GM18511 (cell line): ENCODE measurements around the gene IGFBPL1.
"Not testable (repeated sequence)": the region's sequence is repeated elsewhere in the genome, so short reads cannot be mapped to it uniquely, and the experiment has no call there.

ENCODE experiments used
- ATAC-seq: cut with Tn5 transposase; IDR thresholded peaks from one replicate; pipeline ENCODE4 v1.9.1; 2021; ENCODE audit warnings: mild to moderate bottlenecking, moderate library complexity; ENCODE audit not compliant: unreplicated experiment

The IGFBPL1 gene

DNA sequence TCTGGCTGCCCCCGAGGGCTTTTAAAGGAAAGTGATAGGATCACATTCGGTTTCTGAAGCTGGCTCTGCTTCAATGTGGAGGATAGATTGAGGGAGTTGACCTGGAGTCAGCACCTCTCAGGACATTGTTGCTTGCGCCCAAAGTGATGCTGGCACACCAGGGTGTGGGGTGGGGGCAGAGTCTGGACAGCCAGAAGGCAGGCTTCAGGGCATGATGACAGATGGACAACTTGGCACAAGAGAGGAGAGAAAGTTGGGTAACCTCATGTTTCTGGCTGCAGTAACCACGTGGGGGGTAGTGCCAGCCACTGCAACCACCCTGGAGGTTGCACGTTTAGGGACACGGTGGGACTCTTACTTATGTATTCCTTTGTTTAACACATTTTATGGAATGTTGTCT lies 22.3 kb downstream of the IGFBPL1 start:
- ATAC-seq, result no peak

DNA sequence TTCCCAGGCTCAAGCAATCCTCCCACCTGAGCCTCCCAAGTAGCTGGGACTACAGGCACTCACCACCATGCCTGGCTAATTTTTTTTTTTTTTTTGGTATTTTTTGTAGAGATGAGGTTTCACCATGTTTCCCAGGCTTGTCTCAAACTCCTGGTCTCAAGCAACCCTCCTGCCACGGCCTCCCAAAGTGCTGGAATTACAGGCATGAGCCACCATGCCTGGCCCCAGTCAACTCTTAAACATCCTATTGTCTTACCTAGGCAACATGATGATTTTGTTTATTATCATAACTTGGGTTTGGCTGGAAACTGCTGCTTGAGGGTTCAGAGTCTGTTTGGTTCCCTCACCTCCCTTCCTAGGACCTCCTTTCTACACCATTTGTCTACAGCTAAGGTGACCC lies 25.1 kb downstream of the IGFBPL1 start:
- not testable (repeated sequence) for ATAC-seq

DNA sequence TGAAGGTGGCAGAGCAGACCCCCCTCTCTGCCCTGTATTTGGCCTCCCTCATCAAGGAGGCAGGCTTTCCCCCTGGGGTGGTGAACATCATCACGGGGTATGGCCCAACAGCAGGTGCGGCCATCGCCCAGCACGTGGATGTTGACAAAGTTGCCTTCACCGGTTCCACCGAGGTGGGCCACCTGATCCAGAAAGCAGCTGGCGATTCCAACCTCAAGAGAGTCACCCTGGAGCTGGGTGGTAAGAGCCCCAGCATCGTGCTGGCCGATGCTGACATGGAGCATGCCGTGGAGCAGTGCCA lies 27.9 kb downstream of the IGFBPL1 start:
- ATAC-seq, result no peak

DNA sequence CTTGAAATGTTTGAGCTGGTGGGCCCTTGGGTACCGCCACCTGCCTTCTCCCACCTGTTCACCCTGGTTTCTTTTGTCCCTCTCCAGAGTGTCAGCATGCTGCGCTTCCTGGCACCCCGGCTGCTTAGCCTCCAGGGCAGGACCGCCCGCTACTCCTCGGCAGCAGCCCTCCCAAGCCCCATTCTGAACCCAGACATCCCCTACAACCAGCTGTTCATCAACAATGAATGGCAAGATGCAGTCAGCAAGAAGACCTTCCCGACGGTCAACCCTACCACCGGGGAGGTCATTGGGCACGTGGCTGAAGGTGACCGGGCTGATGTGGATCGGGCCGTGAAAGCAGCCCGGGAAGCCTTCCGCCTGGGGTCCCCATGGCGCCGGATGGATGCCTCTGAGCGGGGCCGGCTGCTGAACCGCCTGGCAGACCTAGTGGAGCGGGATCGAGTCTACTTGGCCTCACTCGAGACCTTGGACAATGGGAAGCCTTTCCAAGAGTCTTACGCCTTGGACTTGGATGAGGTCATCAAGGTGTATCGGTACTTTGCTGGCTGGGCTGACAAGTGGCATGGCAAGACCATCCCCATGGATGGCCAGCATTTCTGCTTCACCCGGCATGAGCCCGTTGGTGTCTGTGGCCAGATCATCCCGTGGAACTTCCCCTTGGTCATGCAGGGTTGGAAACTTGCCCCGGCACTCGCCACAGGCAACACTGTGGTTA lies 28.4 kb downstream of the IGFBPL1 start:
- ATAC-seq, result no peak

DNA sequence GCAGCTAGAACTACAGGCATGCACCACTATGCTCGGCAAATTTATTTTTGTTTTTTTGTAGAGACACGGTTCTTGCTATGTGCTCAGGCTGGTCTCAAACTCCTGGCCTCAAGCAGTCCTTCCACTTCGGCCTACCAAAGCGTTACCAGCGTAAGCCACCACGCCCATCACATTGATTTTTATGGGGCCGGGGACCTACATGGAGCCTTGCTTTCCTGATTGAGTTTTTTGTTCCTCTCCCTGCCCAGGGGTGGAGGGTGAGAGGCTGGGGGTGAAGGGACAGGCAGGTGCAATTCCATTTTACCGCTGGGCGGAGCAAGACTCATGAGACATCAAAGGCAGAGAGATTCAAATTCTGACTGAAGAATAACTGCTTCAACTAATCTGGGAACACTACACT lies 29.8 kb downstream of the IGFBPL1 start:
- ATAC-seq, result no peak

DNA sequence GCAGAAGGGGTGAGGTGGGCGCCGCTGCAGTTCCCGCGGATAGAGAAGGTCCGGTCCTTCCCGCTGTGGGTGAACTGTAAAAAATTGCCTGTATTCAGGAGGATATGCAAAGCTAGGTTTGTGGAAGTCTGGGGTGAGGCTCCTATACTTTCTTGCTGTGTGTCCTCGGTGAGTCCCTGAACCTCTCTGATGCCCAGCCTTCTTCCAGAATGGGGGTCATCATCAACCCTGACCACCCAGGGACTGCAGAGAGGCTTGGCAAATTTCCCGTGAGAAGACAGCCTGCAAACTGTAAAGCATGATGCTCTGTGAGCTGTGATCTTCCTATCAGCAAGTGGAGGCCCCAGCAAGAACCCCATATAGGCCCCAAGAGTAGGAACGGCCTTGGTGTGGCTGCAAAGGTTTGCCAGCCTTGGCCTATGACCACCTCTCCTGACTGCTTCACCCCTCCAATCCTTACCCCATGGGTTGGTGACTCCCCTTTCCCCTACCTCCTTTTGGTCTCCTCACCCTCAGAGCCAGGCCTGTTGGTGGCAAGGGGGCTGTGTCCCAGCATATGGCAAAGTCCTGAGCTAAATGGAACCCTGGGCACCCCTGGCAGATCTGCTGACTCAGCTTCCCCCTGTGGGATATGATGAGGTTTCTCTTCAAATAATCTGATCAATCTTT lies 31.0 kb downstream of the IGFBPL1 start:
- peak; percentile 13 for ATAC-seq

DNA sequence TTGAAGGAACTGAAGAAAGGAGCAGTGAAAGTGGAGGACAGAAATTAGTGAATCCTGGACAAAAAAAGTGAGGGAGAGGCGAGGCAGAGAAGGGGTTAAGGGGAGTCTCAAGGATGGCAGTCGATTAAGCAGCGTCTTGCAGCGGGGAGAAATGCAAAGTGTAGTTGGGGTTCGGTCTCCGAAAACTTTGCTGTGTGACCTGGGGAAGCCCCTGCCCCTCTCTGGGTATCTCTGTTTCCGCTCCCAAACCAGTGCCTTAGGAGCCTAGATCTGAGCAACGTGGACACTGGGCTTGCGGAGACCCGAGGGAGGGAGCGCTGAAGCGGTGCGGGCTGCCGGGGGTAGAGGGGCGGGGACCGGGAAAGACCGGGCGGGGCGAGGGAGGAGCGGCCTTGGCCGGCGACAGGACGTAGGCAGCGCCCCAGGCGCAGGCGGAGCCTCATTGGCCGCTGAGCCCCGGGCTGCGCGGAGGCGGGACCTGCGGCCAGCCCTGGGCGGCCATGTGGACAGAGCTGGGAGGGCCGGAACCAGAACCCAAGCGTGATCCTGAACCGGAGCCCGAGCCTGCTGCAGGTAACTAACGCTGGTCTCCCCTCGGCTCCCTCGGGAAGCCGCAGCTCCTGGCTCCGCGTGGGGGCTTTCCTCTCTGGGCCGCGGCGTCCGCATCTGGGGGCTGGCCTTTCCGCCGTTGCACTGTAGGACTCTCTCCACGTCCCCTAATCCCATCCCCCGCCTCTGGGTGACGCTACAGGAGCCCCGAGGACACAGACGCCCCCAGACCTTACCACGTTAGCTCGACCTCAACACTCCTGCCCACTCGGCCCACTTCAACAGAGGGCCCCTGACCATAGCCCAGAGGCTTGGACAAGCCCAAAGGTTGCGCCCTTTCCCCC lies 31.8 kb downstream of the IGFBPL1 start, which contains the start of gene ALDH1B1:
Gene ALDH1B1, plus strand, starts transcription at position 468 of the 893 bp plus-strand sequence. CDS start 3,047 bp downstream, outside the sequence.
- ATAC-seq, result peak; percentile 99

DNA sequence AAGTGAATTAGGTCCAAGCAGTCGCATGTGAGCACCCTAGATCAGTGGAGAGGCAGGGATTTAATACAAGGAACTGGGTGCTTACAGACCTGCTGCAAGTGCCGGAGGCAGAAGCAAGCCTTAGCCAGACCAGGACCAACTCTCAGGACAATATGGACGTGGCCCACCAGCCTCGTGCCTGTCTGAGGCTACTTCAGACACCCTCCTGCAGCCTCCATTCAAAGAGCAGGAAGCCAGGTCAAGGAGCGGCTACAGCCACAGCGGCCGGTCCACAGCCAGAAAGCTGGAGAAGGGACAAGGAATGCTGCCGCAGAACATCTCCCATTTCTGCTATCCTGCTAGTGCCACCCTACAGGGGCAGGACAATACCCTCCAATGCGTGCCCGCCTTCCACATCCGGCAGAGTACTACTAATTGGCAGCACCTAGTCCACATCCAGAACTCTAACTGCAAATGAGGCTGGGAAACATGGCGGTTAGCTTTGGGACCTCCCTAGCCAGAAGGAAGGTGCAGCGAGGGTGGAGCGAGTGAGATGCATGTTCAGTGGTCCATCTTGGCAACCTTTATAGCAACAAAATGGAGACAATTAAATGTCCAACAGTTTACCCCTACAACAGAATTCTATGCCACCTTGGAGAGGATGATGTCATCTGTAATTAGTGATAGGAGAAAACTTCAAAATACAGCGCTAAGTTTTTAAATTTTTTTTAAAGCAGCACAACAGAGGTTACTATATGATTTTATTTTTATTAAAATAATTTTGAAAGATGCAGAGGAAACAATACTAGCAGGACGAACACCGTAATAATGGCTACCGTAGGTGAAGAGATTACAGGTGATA lies 32.8 kb downstream of the IGFBPL1 start:
- ATAC-seq, result no peak

DNA sequence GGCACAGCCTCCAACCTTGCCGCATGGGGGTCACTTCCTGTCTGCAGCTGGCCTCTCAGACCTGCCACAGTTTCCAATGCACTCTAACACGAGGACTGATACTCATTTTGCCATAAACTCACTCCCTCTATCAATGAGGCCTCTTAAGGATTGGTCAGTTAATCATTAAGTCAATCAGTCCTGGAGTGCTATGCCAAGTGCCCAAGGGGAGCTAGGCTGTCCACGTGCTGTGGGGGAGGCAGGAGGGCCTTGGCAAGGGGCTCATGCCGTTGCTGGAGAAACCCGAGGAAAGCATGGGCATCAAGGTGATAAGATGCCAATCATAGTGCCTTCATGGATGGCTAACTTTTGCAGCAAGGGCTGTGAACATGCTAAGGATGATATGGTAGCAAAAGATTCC lies 33.4 kb downstream of the IGFBPL1 start:
- no peak for ATAC-seq

DNA sequence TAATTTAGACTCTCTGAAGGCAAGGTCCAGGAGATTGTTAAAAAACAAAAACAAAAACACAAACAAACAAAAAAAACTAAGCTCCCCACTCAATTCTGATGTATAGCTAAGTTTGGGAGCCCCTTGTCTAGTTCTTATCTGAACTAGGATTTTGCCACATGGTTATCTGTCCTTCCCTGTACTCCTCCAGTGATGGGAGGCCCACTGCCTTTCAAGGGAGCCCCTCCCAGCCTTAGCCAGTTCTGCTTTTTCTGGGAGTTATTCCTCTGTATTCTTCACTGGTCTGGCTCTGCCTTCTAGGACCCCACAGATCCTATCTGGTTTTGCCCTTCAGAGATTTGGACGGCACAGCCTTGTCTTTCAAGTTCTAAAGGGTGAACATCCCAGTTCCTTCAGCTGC lies 33.8 kb downstream of the IGFBPL1 start:
- ATAC-seq, result no peak

DNA sequence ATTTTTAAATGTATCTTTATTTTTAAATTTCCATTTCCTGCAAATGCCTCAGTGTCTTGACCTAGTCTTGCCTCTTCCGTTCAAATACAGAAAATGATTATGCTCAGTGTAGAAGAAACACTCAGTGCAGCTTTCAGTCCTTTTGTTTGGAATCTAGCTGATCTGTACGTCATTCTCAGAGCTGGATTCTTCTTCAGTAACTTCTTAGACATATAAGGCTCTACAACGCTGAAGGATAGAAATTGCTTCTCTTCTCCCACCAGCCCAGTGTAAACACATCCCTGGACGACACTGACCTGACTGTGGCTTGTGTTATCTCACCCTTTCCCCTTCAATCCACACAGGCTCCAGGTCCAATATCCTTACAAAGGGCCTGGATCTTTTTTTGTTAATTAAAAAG lies 34.9 kb downstream of the IGFBPL1 start:
- ATAC-seq, result no peak

DNA sequence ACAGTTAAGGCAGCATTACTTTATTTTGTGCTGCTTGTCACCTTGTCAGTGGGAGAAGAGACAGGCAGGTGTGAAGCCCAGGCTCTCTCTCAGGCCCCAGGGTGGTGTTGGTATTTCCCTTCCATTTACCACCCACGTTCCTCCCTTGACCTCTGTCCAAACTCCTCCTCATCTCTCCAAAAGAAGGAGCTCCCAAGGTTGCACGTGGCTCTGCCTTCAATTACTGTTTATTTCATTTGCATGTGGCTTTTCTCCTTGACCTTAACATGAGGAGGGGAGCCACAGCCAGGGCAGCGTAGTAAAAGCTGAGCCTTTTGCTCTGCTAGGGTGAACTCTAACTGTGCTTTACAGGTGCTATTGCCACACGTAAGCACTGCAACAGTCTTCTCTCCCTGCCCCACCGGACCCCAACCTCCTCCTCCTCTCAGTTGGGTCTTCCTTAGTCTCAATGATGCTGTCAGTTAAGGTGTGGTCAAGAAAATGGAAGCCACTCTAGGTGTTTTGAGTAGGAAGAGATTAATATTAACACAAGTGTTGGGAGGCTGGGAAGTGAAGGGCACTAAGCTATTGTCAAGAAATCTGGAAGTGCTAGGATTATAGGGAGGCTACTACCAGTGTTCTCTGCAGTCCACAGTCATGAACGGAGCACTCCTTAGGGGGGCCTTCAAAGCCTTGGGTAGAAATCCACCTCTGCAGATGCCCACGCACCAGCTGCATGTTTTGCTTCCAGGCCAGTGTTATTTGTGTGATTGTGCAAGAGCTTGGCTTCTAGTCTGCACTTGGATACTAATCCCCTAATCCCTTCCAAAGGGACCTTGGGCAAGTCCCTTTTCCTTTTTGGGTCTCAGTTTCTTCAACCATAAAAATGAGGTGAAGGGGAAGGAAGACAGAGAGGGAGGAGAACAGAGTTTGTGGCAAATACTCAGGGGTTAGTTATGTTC lies 35.7 kb downstream of the IGFBPL1 start:
- no peak for ATAC-seq

DNA sequence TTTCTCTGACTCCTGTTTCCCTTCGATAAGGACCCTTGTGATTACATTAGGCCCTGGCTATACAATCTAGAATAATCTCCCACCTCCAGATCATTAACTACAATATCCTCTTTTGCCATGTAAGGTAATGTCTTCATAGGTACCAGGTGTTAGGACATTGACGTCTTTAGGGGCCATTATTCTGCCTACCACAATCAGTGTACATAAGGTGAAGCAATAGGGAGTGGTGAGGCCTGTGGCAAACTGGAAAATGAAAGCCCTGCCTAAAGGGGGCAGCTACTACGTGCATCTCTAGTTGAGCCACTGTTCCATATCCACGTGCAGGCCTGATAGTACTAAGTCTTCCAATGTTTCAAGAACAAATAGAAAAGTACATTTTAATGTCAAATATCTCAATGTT lies 36.5 kb downstream of the IGFBPL1 start:
- ATAC-seq, result no peak

DNA sequence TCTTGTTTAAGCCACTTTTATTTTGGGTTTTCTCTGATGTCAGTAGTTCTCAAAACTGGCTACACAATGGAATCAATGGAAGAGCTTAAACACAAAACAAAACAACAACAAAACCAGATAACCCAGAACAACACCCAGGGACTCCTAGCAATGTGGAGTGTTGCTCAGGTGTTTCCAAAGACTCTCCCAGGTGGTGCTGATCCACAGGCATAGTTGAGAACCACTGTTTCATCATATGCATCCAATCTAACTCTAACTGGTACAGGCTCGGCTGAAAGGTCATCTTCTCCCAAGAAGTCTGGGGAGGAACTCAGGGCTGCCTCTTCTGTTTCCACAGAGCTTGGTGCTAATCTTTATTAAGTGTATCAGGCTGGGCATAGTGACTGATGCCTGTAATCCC lies 37.2 kb downstream of the IGFBPL1 start:
- no peak for ATAC-seq

DNA sequence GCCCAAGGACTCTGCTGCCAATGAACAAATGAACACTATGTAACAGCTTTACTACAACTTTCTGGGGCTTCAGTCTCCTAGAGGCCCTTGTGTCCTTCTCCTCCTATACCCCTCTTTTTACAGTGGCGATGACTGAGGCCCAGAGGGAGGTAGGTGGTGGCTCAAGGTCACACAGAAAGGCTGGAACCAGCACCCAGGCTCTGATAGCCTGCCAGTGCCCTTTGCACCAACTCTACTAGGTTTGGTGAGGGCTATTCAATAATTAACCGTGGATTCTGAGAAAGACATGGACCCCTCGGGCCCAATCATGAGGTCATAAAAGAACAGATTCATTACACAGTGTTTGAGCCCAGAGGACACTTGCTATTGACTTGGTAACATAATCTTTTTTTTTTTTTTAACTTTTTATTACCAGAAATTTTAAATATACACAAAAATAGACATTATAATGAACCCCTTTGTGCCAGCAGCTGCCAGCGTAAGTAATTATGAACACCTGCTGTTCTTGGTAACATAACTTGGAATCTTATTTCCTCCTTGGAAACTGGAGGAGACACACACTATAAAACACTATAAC lies 37.8 kb downstream of the IGFBPL1 start:
- no peak for ATAC-seq

DNA sequence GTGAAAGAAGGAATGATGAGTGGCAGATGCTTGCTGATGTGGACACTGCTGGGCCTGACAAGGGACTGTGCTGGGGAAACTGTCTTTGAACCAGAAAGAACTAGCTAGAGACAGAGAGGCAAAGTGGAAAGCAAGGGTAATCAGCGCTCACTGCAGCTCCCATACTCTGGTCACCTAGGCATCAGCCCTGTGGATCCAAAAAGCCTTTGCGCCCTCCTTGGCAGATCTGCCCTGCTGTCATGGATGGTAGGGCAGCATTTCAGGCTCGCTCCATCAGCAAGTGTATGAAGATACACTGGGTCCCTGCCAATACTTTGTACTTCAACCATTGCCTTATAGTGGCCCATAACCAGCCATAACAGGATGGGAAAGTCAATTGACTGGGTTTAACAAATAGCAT lies 38.4 kb downstream of the IGFBPL1 start:
- ATAC-seq, result no peak

DNA sequence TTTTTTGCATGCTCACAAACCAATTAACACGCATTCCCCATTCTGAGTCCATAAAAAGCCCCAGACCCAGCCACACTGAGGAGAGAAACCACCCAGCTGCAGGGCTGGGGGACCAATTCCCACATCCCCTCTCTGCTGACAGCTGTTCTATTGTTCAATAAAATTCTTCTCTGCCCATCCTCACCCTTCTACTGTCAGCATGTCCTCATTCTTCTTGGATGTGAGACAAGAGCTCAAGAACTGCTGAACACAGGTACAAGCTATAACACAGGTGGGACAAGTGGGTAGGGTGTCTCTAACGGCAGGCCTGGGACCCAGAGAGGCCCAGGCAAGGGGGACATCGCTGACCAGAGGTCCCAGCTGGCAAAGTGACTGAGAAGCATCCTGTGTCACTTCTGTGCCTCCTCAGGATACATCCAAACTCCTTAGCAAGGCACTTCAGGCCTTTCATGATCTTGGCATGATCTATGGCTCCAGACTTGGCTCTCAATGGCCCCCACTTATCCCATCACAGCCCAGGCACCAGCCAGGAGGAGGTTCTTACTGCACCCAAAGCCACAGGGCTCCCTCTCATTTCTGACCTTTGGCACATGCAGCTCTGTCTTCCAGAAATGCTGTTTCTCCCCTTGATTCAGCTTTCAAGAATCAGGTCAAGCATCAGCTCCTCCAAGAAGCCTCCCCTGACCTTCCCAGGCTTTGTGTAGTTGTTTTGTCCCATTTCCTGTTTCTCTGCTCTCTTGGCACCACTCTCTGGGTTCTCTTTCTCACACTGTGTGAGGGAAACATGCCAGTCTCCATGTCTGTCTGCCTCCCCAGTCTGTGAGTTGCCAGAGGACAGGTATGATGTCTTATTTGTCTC lies 39.0 kb downstream of the IGFBPL1 start:
- ATAC-seq, result no peak

DNA sequence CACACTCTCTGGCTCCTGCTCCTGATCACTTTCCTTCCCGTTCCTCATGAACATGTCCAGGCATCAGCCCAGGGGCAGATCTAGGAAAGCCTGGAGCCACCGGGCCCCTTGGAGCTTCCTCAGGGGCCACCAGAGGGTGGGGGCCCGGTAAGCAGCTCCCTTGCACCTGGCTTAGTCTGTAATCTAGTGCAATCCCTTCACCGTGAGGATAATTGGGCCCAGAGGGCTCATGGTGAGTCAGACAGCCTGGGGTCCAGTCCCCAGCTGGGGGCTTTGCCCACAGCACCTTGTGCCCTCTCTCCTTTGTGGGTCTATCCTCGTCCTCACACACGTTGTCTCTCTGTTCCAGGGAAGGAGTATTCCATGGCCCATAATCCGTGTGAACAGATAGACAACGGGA lies 42.1 kb downstream of the IGFBPL1 start:
- no peak for ATAC-seq
